HG03159 (cell line): Measurements from ENCODE around the gene CDON.

Experiments used
- ATAC-seq: cut with Tn5 transposase; IDR thresholded peaks from one replicate; pipeline ENCODE4 v1.9.1; 2021; ENCODE audit warnings: mild to moderate bottlenecking, moderate library complexity; ENCODE audit not compliant: unreplicated experiment

CDON gene

DNA sequence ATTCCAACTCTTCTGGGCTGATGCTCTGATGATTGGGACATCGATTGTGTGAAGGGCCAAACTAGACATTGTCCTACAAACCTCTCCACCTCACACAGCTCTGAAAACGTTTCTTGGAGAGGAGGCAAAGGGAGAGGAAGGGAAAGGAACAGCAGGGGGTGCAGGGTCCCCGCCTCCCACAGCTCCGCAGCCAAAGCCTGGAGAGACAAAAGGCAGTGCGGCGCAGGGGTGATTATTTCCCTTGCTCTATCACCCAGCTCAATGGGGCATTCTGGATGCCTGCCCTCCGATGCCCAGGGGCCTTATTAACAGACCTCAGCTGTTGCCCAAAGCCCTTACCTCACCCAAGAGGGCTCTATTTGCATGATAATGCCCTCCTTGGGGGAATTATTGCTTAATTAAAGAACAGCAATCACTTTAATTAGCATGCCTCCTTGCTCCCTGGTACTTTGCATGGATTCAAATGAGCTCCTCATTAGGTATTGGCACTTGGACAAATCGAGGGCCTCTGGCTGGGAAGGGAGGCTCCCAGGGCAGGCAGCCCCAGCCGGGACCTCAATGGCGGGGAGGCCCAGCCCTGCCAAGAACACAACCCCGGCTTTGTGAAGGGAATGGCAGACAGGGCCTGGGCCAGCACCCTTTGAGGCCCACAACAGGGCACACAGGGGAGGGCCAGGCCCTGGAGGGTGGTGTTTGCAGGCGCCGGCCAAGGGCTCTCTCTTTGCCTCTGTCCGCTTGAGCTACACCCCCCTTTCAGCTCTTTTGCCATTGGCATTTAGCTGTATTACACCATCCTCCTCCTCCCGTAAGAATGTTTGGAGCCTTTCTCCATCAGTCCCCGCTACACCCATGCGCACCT lies 19.8 kb upstream of the CDON start:
- ATAC-seq: no peak

GRCh38 chr11:126081915-126082250 lies 19.2 kb upstream of the CDON start:
- ATAC-seq: no peak

DNA sequence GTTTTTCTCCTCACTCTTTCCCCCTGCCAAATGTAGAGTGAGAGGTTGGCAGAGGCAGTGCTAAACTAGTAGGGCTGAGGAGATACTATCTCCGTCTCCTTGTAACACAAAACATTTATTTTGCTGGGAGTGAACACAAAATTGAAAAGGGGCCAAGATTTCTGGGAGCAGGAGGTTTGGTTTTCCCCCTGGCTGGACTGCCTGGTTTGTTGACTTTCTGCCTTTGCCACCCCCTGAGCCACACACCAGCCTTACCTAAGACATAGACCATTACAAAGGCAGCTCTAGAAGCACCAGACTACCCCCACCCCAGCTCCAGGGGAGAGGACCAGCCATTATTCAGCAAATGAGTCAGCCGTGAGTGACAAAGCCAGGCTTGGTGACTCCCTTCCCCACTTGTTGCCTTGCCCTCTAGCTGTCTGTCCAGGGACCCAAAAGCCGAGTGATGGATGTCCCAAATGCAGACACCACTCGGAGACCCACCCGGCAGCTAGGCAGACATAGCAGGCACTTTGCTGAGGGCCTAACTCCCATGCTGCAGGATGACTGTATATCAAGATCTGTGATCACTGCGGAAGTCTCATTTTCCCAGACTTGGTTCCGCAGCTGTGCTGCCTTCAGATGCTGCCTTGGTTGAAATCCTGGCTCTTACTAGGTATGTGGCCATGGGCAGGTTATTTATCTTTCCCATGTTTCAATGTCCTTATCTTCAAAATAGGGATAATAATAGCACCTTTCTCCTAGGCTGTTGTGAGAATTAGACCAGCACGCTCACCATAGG lies 17.7 kb upstream of the CDON start:
- ATAC-seq: no peak

DNA sequence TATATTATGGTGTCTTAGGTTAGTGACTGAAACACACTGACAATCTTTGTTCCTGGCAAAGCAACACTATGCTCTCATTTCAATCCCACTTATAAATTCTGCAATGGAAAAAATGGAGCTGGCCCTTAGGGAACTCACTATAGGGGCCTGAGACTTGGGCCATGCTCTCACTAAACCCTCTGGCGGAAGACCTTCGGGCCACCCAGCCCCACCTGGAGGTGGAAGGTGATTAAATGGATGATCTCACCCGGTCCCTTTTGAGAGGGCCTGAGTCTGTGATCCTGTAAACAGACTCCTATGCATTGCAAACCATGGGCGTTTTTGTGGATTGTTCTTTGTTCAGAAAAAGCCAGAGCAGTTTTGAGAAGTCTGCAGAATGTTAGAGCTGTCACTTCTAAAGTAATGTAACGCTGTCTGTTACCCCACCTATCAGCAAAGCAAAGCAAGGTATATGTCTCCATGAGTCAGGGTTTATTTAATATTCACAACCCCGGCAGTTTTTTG lies 17.0 kb upstream of the CDON start:
- ATAC-seq: no peak

- no peak for ATAC-seq
These were observed 14.0 kb upstream of the CDON start for GRCh38 chr11:126076641-126077040.

DNA sequence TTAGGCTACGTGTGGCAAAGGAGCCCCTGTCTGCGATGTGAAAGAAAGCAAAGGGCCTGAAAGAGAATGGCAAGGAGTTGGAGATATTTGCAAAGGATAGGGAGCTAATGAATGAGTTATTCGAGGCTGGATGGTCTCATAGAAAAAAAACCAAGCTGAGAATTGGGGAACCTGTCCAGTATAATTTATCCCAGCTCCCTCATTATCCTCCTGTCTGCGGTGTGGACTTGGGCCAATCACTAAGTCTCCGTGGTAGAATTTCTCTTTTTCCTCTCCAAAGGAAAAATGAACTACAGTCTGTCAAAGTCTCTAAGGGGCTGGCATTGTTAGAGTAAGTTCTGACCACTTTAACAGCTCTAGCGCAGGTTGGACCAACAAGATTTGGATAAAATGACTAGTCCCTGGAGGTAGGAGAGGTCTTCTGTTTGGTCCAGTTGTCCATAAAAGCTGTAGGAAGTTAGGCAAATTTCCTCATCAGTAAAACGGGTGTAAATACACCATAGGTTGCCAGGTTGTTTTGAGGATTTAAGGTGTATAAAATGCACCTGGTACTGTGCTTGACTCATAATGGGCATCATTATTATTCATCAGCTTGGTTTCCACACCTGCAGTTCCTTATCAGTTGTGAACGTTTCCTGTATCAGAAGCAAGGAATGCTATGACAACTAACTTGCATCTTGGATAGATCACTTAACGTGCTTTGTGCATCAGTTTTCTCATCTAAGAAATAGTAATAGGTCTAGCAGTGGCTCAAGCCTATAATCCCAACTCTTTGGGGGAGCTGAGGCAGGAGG lies 10.3 kb upstream of the CDON start:
- no peak for ATAC-seq

DNA sequence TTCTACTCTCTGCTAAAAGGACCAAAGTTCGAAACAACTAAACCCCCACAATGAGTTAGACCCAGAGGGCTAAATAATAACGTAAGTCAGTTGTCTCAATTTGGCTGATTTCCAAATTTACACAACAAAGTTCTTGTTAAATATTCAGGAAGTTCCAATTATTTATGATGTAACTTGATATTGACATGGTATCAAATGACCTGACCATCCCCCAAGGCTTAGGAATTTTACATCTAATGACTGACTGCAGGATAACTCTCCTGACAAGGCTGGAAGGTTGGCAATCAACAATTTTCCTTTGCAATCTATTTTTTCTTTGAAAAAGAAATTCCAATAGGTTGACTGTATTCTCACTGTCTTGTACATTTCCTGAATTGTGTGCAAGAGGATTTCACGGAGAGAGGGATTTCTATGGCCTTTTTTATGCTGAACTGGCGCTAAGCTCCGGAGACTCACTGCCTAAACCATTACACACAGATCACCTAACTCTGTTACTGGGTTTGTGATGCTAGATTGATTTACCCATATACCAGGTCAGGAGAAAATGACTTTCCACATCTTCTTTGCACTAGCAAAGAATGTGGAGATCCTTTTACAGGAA lies 9.6 kb upstream of the CDON start:
- no peak for ATAC-seq

GRCh38 chr11:126063507-126063852 lies 814 bp upstream of the CDON start:
- no peak for ATAC-seq

DNA sequence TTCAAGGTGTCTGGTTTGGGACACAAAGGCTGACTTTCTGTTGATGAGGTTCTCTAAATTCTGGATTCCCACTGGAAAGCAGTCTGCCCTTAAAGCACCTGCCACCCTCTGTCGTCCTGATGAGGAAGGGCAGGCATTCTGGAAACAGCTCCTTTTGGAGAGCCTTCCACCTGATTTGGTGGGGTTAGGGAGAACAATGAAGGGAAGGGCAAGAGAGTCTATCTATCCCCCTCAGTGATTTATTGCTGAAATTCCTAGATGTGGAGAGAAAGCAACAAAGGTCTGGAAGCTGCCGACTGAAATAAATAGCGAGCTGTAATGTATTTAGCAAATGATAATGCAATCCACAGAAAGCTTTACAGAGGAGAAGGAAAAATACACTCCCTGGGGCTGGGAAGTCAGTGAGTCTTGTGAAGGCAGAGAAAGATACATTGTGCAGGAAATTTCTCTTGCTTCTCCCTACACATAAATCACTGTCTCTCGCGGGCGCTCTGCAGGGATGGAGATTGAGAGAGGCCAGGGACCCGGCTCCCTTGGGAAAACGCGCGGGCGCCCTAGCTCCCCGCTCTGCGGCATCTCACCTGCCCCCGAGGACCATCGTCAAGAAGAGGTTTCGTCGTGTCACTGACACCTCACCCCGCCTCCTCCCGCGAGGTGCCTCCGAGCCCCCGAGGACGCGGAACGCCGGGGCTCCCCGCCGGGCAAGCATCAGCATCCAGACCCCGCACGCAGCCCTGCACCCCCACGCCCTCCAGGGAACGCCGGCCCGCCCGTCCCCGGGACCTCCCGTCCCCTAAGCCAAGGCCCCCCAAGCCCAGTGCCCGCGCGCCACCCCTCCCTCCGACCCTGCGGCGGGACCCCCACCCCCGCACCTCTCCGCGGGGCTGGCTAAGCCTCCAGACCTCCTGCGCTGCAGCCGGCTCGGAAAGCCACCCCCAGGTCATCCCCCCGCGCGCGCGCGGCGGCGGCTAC lies 673 bp downstream of the CDON start:
- ATAC-seq: peak; percentile 1

DNA sequence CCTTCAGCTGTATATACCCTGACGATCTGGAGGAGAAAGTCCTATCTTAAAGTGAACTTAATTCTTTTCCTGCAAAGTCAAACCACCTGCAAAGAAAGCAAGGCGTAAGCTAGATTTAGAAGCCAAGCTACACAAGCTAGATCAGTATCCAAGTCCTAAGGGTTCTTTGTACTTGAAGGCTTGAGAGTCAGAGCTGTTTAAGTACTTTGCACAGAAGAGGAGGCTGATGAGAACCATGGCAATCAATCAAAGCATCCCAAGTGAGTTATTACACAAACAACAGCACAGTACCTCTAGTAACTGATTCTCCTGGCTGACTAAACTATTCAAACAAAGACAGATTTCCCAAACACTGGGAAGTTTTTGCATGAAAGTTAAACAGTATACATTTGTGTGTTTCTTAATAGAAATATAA lies 1.9 kb downstream of the CDON start:
- no peak for ATAC-seq

- no peak for ATAC-seq
These were observed 3.4 kb downstream of the CDON start for GRCh38 chr11:126059238-126059781.

DNA sequence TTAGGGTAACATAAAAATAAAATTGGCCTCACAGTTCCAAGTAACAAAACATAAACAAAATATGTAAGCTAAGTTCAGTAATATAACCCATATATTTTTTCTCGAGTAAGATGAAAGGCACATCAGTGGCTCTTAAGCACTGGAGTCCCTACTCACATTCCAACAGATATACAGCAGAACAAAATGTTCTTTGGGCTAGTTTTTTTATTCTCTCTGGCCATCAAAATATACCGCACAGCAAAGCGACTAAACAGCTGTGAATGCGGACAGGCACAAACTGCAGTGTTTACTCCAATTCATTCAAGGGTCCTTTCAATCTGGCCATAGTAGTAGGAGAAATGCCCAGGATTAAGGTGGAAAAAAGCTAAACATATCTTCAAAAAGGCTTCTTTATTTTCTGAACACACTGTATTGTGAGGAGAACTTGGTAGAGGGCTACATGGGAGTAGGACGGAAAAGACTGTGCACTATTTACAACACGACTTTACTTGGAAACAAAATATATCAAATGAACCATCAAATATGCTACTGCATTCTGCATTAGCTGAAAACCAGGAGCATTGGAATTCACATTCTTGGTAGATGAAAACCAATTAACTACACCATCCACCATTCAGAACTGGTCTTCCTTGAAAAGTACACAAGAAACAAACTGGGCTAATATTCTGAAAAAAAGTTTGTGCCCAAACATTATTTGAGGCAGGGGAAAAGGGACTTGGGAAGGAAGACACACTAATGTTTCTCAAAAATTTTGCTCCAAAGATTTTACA lies 4.4 kb downstream of the CDON start:
- no peak for ATAC-seq

- no peak for ATAC-seq
These were observed 7.8 kb downstream of the CDON start for GRCh38 chr11:126054882-126055281.

GRCh38 chr11:126054408-126054807 lies 8.3 kb downstream of the CDON start:
- ATAC-seq: no peak

- no peak for ATAC-seq
These were observed 9.0 kb downstream of the CDON start for GRCh38 chr11:126053415-126054286.

DNA sequence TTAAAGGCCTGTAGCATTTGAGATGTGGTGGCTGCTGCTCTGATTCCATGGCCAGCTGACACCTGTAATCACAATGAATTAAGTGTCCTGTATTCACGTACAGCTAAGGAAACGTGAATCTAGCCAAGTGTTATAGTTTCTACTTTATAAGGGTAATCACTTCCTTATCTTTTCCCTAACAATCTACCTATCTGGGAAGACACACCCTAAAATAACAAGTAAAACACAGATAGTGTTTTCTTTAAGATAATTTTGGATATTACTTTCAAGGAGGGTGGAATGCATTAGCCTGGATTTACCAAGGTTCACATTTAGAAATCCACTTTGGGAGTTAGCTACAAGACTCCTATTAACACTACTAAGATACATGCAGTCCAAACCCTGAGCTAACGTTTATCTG lies 11.5 kb downstream of the CDON start:
- no peak for ATAC-seq

DNA sequence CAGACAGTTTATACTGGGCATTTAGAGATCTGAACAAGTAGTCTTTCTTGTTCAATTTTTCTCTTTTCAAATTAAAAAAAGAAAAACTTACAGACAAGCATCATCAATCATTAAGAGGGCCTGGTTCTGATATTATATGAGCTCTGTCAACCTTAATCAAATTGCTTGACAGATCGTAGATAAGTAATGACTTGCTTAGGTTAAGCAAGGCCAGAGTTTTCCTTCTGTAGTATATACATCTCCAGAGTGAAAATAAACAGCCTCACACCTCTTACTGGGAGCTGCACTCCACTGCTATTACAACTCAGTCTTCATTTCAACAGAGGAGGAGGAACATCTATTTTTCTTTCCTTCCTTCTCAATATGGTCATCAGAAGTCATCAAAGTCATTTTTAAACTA lies 13.5 kb downstream of the CDON start:
- no peak for ATAC-seq

GRCh38 chr11:126048197-126048596 lies 14.5 kb downstream of the CDON start:
- ATAC-seq: no peak
